Fibroblast of skin of scalp (primary cell): ENCODE measurements around the gene MDM2. TPM values are rescaled to one million over a fixed set of nuclear protein-coding genes. Genes with fewer than 3 reads are reported as not detected.
A peak's percentile ranks its signal among the peaks of the same experiment; 100 is the strongest.

Source experiments
- DNase-seq: peaks from one replicate; pipeline ENCODE4 v3.0.0-alpha.2; 2013
- polyA plus RNA-seq, 2 experiments: library from polyadenylated mRNA; unstranded; fragments of 120-200 nt; gene quantifications; one replicate each; pipeline ENCODE4 v1.2.1, GENCODE V29; 2013; ENCODE audit not compliant: insufficient read length in 2 of 2

MDM2 gene
- polyA plus RNA-seq (2013, experiment 1 of 2; ENCODE audit: insufficient read length) = 54.4 TPM
- polyA plus RNA-seq (2013, experiment 2 of 2; ENCODE audit: insufficient read length) = 64.5 TPM

- peak; percentile 92 for DNase-seq
Observed at GRCh38 chr12:68807576-68808387, at the start of gene MDM2. TSS of gene MDM2 (plus strand) at chr12:68808177. CDS start at chr12:68808478, 301 bp downstream.

GRCh38 chr12:68759852-68760251 is 48.1 kb upstream of the MDM2 start:
- DNase-seq = peak; percentile 10

- no peak for DNase-seq
Observed at GRCh38 chr12:68760806-68761441, 47.1 kb upstream of the MDM2 start.

GRCh38 chr12:68761442-68761812 is 46.5 kb upstream of the MDM2 start:
- DNase-seq = no peak

- DNase-seq = no peak
Observed at GRCh38 chr12:68761901-68762630, 45.9 kb upstream of the MDM2 start.

- no peak for DNase-seq
Observed at GRCh38 chr12:68762691-68763090, 45.3 kb upstream of the MDM2 start.

- DNase-seq = no peak
Observed at GRCh38 chr12:68765696-68766095, 42.3 kb upstream of the MDM2 start.

GRCh38 chr12:68766646-68767045 is 41.3 kb upstream of the MDM2 start:
- DNase-seq = no peak

GRCh38 chr12:68767191-68767590 is 40.8 kb upstream of the MDM2 start:
- DNase-seq = no peak

GRCh38 chr12:68768431-68768939 is 39.5 kb upstream of the MDM2 start:
- peak; percentile 61 for DNase-seq

- no peak for DNase-seq
Observed at GRCh38 chr12:68769941-68770340, 38.0 kb upstream of the MDM2 start.

- DNase-seq = no peak
Observed at GRCh38 chr12:68771223-68771925, 36.6 kb upstream of the MDM2 start.

GRCh38 chr12:68772714-68773113 is 35.3 kb upstream of the MDM2 start:
- DNase-seq = no peak

GRCh38 chr12:68773582-68773981 is 34.4 kb upstream of the MDM2 start:
- no peak for DNase-seq

- no peak for DNase-seq
Observed at GRCh38 chr12:68775121-68775630, 32.8 kb upstream of the MDM2 start.

GRCh38 chr12:68776976-68777610 is 30.9 kb upstream of the MDM2 start:
- no peak for DNase-seq

GRCh38 chr12:68779280-68779679 is 28.7 kb upstream of the MDM2 start:
- no peak for DNase-seq

- no peak for DNase-seq
Observed at GRCh38 chr12:68780731-68781130, 27.2 kb upstream of the MDM2 start.

GRCh38 chr12:68781728-68782127 is 26.2 kb upstream of the MDM2 start:
- DNase-seq = no peak

- no peak for DNase-seq
Observed at GRCh38 chr12:68784015-68784414, 24.0 kb upstream of the MDM2 start.

- no peak for DNase-seq
Observed at GRCh38 chr12:68785358-68785757, 22.6 kb upstream of the MDM2 start.

- DNase-seq = no peak
Observed at GRCh38 chr12:68785823-68786222, 22.2 kb upstream of the MDM2 start.
